ENCODE results near the gene GSN.

GRCh38 chr9:121226175-121226574 lies 41.8 kb upstream of the GSN start:
- TF ChIP-seq BCLAF1 (IDR thresholded peaks at IDR 0.05; ENCODE audit: borderline replicate concordance in 1 of 2, control insufficient read depth in 1 of 2, low read depth in 2 of 2, low read length in 1 of 2): no peak
- TF ChIP-seq ZNF311 (CRISPR knock-in tag; IDR thresholded peaks at IDR 0.05): no peak
- no peak for TF ChIP-seq ZBTB40 (IDR thresholded peaks at IDR 0.05)
- no peak for TF ChIP-seq ZBTB40 (CRISPR knock-in tag; IDR thresholded peaks at IDR 0.05)
- no peak for TF ChIP-seq SIN3A (IDR thresholded peaks at IDR 0.05; ENCODE audit: borderline replicate concordance in 2 of 2, control insufficient read depth in 1 of 2, low read depth in 2 of 2, low read length in 2 of 2)
- no peak for TF ChIP-seq E2F5 (CRISPR knock-in tag; IDR thresholded peaks at IDR 0.05)
- no peak for TF ChIP-seq EP300 (IDR thresholded peaks at IDR 0.05; ENCODE audit: low read length)
- no peak for TF ChIP-seq POLR2A (conservative IDR thresholded peaks at IDR 0.05)
- no peak for TF ChIP-seq RBBP5 (IDR thresholded peaks at IDR 0.05; ENCODE audit: borderline replicate concordance, insufficient read depth, low read length, poor library complexity, severe bottlenecking)
- TF ChIP-seq PATZ1 (CRISPR knock-in tag; IDR thresholded peaks at IDR 0.05; ENCODE audit: borderline replicate concordance): no peak
- TF ChIP-seq SMC3 (conservative IDR thresholded peaks at IDR 0.05; ENCODE audit: insufficient read depth, low read depth, low read length): no peak
- no peak for TF ChIP-seq ZNF449 (CRISPR knock-in tag; IDR thresholded peaks at IDR 0.05)

All from K562 (cell line).